NCI-H510A treated with DMSO at 0.1 percent for 48 hours (cell line): Measurements from ENCODE around the gene MEGF9.
"Not testable (repeated sequence)": the region's sequence is repeated elsewhere in the genome, so short reads cannot be mapped to it uniquely, and the experiment has no call there.

ENCODE experiments used
- DNase-seq: peaks from one replicate; lab custom pipeline; 2025; lab: John Stamatoyannopoulos, UW

MEGF9 gene

GRCh38 chr9:120714088-120714845 lies at the start of gene MEGF9:
Gene MEGF9, minus strand, starts transcription at chr9:120714470. Its CDS starts 112 bp downstream, at chr9:120714358.
- peak; percentile 96 for DNase-seq

GRCh38 chr9:120761006-120761405 lies 46.7 kb upstream of the MEGF9 start:
- DNase-seq: no peak

- no peak for DNase-seq
These were observed 45.6 kb upstream of the MEGF9 start for GRCh38 chr9:120759755-120760400.

GRCh38 chr9:120758544-120758943 lies 44.3 kb upstream of the MEGF9 start:
- no peak for DNase-seq

- DNase-seq: no peak
These were observed 43.0 kb upstream of the MEGF9 start for GRCh38 chr9:120757026-120757913.

- DNase-seq: no peak
These were observed 42.3 kb upstream of the MEGF9 start for GRCh38 chr9:120756531-120756930.

- peak; percentile 69 for DNase-seq
These were observed 41.7 kb upstream of the MEGF9 start for GRCh38 chr9:120755810-120756434.

GRCh38 chr9:120755044-120755443 lies 40.8 kb upstream of the MEGF9 start:
- DNase-seq: no peak

GRCh38 chr9:120750421-120750820 lies 36.2 kb upstream of the MEGF9 start:
- no peak for DNase-seq

- not testable (repeated sequence) for DNase-seq
These were observed 32.1 kb upstream of the MEGF9 start for GRCh38 chr9:120746366-120746765.

- DNase-seq: no peak
These were observed 31.0 kb upstream of the MEGF9 start for GRCh38 chr9:120745278-120745677.

- peak; percentile 11 for DNase-seq
These were observed 28.7 kb upstream of the MEGF9 start for GRCh38 chr9:120742951-120743416.

GRCh38 chr9:120741701-120742100 lies 27.4 kb upstream of the MEGF9 start:
- no peak for DNase-seq

GRCh38 chr9:120741191-120741590 lies 26.9 kb upstream of the MEGF9 start:
- no peak for DNase-seq

- DNase-seq: no peak
These were observed 25.9 kb upstream of the MEGF9 start for GRCh38 chr9:120740132-120740531.

GRCh38 chr9:120737416-120738165 lies 23.3 kb upstream of the MEGF9 start:
- no peak for DNase-seq

GRCh38 chr9:120736881-120737280 lies 22.6 kb upstream of the MEGF9 start:
- DNase-seq: no peak

GRCh38 chr9:120735415-120736126 lies 21.3 kb upstream of the MEGF9 start:
- DNase-seq: no peak

GRCh38 chr9:120734607-120735410 lies 20.5 kb upstream of the MEGF9 start:
- DNase-seq: no peak

- no peak for DNase-seq
These were observed 18.9 kb upstream of the MEGF9 start for GRCh38 chr9:120733190-120733589.
